Measurements from ENCODE around the gene CATSPERB.

GRCh38 chr14:91649930-91650329 is 82.0 kb downstream of the CATSPERB start:
- TF ChIP-seq CTCF (IDR thresholded peaks at IDR 0.05) = peak; percentile 47 to 83 (median 59)
- no peak for TF ChIP-seq EP300 (IDR thresholded peaks at IDR 0.05; ENCODE audit: low read depth)
- TF ChIP-seq POLR2AphosphoS5 (IDR thresholded peaks at IDR 0.05) = no peak
- TF ChIP-seq POLR2A (IDR thresholded peaks at IDR 0.05) = no peak

Measured in transverse colon (tissue), 4 donors.